CD4-positive, alpha-beta T cell treated with Interleukin-21 for 1 hour (primary cell): Measurements from ENCODE around the gene POLN.

Source experiments
- DNase-seq: peaks from one replicate; pipeline ENCODE4 v3.0.0-alpha.2; 2020

POLN gene

DNA sequence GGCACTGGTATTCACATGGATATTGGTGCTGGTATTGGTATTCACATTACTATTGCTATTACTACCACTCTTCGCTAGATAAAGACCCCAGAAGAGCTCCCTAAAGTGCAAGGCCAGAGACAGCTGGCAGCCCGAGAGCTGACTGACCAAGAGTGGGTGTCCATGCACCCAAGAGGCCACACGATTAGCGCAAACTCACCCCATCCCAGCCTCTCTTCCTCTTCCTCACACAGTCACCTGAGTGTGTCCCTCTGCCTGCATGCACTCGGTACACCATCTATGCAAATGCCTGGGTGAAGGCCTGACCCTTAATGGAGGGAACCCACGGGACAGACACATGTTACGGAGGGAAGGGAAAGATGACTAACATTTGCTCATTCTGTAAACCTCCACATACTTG is 86.7 kb downstream of the POLN start:
- DNase-seq: no peak

DNA sequence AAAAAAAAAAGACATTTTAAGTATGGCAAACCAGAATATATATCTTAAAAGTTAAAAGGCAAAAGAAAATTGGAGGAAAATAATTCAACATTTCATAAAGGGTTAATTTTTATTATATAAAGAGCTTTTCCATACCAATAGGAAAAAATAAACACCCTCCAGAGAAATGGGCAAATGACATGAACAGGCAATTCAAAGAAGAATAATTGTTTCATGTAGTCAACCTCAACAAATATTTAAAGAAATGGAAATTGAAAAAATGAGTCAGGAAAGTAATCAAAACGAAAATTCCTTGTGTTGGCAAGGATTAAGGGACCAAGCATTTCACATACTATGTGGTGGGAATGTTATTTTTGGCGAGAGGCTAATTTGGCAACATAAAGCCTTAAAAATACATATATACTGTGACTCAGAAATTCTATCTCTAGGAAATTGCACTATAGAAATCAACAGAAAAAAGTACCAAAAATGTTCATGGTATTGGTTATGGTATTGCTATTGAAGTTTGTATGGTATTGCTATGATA is 87.6 kb downstream of the POLN start:
- DNase-seq: no peak

DNA sequence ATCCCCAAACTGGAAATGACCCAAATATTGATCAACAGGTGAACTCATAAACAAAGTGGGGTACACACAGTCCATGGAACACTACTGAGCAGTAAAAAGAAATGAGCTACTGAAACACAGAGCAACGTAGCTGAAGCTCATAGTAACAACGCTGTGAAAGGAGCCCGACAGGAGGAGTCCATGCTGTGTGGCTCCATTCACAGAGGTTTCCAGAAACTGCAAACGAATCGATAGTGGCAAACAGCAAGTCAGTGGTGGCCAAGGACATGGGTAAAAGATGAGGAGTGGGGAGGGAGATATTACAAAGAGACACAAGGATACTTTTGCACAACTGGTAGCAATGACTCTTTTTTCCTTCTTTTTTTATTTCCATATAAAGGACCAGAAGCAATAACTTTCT is 90.4 kb downstream of the POLN start:
- DNase-seq: no peak

- DNase-seq: no peak
These were observed 91.8 kb downstream of the POLN start for GRCh38 chr4:2150076-2150475.

- DNase-seq: no peak
These were observed 99.1 kb downstream of the POLN start for GRCh38 chr4:2142630-2143427.

- no peak for DNase-seq
These were observed 100.0 kb downstream of the POLN start for GRCh38 chr4:2141762-2142451.

DNA sequence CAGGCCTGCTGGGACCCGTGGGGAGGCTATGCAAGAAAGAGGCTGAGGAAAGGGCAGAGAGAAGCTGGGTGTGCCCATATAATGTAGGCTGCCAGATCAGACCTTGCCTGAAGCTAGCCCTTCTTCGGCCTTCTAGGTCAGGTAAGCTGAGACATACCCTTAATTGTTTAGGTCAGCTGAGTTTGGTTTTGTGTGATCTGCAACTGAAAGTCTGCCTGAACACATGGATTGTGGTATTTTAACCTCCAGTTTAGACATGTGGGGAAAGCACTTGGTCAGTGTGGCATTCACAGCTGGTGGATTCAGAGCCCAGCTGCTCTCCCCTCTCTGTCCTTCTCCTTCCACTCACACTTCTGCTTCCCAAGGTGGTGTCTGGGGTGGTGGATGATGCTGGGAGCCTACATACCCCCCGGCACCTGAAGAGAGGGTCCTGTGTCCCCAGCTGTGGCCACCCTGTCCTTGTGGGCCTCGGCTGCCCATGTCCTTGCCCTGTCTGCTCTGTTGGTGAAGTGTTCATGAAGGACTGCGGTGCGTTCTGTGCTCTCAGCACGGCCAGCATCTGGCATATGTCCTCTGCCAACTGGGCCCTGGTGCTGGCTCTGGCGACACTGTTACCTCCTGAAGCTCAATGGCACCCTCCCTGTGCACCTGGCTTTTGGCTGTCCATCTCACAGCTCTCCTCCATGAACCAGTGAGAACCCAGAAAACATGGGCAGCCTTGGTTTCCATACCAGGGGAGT is 100.7 kb downstream of the POLN start:
- no peak for DNase-seq

- DNase-seq: no peak
These were observed 102.9 kb downstream of the POLN start for GRCh38 chr4:2138846-2139500.

- no peak for DNase-seq
These were observed 105.2 kb downstream of the POLN start for GRCh38 chr4:2136726-2137125.

DNA sequence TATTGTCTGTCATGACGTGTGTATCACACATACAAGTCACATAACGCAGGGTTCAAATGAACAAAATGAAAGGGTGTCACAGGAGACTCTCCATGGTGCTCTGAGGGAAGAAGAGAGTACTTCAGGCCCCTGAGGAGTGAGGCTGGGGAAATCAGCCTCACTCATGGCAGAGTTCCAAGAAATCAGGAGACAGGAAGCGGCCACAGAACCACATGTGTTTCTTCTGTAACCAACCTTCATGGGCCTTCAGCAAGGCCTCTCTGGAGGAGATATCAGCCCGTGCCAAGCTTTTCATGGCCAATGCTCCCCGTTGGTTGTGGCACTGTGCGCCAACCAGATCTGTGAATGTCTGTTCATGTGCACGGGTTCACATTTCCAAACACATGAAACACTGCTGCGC is 106.8 kb downstream of the POLN start:
- DNase-seq: peak; percentile 8

DNA sequence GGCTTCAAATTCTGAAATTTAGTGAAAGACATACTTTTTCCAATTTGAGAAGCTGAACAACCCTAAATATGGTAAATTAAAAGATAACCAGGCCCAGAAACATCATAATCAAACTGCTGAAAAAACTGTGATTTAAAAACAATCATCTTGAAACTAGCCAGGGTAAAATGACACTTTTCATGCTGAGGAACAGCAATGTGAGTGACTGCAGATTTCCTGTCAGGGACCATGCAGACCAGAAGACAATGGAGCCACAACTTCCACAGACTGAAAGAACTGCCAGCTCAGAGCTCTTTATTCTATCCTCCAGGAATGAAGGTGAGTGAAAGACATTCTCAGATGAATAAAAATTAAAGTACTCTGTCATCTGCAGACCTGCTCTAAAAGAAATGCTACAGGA is 109.5 kb downstream of the POLN start:
- DNase-seq: no peak

GRCh38 chr4:2127609-2128332 is 114.2 kb downstream of the POLN start:
- DNase-seq: no peak

- DNase-seq: no peak
These were observed 115.4 kb downstream of the POLN start for GRCh38 chr4:2126309-2127043.

- no peak for DNase-seq
These were observed 116.1 kb downstream of the POLN start for GRCh38 chr4:2125831-2126230.

- DNase-seq: no peak
These were observed 116.9 kb downstream of the POLN start for GRCh38 chr4:2125023-2125422.

- DNase-seq: no peak
These were observed 125.1 kb downstream of the POLN start for GRCh38 chr4:2116687-2117400.

DNA sequence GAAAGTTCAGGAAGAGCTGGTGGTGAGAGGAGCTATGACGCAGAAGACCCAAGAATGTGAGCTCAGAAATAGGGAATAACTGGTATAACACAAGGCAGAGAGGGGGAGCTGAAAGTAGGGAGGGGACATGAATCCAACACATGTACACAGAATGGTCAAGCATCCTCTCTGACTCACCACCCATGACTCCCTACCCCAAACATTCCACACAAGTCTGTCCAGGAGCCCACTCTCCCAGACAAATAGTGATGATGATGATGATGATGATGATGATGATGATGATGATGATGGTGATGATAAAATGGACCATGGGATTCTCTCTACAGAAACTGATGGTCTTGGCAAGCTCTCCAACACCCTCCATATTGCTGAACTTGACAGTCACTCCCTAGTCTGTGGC is 136.4 kb downstream of the POLN start:
- DNase-seq: no peak

DNA sequence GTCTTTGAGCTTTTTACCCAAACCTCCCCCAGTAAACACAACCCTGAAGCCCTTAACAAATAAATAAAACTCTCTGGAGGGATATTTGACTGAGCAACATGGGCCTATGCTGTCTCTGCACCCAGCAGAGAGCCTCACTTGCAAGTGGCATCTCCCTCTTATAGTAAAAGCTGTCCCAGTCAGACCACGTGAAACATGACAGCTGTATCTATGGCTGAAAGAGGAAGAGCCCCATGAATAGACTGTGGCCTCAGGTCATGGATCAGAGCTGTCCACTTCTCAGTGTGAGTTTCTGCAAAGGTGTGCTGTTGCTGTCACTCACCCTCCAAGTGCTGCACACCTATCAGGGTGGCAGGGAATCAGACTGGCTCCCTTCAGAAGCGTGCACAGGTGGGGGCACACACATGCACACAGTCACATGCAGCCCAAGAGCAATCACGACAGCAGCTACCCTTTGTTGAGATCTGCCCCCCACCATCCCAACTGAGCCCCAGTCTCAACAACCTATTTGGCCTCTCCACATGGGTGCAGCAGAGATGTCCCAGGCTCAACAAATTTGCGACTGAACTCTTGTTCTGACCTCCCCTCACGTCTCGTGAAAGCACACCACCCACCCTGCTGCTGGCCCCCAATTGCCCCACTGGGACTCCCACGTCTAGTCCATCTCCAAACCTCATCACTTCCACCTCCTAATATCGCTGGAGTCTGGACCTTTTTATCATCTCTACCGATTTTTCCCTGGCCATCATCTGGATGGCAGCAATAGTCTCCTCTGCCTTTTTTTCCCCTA is 137.2 kb downstream of the POLN start:
- no peak for DNase-seq

DNA sequence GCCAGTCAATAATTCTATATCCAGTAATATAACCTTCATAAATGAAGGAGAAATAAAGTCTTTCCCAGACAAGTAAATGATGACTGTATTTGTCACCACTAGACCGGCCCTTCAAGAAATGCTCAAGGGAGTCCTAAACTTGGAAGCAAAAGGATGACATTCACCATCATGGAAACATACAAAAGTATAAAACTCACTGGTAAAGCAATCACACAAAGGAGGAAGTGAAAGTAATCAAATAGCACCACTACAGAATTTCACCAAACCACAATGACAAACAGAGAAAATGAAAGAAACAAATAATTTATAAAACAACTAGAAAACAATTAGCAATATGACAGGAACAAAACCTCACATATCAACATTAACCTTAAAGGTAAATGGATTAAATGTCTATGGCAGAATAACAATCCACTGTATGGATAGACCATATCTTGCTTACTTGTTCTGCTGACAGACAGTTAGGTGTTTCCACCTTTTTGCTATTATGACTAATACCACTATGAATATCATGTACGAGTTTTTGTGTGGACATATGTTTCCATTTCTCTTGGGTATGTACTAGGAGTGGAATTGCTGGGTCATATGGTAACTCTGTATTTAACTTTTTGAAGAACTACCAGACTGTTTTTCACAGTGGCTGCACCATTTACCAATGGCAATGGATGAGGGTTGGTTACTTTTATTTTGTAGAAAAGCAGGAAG is 137.9 kb downstream of the POLN start:
- DNase-seq: no peak
